Activated T-cell treated with anti-CD3 and anti-CD28 coated beads for 24 hours (primary cell): ENCODE results near the gene ARFGAP2.
"Not testable (repeated sequence)": the region's sequence is repeated elsewhere in the genome, so short reads cannot be mapped to it uniquely, and the experiment has no call there.

Source experiments
- DNase-seq: peaks from one replicate; pipeline ENCODE4 v3.0.0-alpha.2; 2020; ENCODE audit warnings: low read depth

Gene ARFGAP2

DNA sequence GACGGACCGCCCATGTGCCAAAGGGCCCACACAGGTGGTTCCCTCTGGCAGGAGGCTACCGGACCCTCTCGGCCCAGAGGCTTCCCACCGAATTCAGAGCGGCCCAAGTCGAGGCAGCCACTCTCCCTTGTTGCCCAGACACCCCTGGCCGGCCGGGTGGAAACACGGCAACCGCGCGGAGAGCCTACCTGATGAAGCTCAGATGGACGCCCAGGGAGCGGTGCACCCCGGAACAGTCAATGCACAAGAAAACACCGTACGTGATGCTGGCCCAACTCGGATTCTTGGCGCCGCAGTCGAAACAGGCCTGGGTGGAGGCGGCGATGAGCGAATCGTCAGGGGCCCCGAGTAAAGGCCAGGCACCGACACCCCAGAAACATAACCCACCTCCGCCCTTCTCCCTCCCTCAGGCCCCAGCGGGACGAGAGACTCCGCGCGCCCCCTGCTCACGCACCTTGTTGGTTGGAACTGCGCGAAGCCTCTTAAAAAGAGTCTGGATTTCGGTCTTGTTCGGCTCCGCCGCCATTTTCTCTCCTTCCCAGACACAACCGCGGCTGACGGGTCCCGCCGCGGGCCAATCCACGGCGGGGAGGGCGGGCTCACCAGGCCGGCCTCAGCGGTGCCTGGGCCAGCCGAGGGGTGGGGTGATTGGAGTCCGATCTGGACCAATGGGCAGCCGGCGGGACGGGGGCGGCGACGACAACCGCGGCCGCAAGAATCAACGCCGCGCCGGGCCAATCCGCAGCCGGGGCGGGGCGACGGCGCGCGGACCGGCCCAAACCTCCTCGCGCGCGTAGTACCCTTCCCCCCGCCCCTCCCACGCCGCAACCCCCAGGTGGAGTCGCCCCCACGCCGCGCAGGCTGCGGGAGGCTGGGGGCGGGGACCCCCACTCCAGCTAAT, at the start of gene ARFGAP2:
Gene ARFGAP2, minus strand, starts transcription at position 552 of the 901 bp plus-strand sequence. Its CDS starts 26 bp downstream, at position 526.
- DNase-seq, result peak; percentile 95

DNA sequence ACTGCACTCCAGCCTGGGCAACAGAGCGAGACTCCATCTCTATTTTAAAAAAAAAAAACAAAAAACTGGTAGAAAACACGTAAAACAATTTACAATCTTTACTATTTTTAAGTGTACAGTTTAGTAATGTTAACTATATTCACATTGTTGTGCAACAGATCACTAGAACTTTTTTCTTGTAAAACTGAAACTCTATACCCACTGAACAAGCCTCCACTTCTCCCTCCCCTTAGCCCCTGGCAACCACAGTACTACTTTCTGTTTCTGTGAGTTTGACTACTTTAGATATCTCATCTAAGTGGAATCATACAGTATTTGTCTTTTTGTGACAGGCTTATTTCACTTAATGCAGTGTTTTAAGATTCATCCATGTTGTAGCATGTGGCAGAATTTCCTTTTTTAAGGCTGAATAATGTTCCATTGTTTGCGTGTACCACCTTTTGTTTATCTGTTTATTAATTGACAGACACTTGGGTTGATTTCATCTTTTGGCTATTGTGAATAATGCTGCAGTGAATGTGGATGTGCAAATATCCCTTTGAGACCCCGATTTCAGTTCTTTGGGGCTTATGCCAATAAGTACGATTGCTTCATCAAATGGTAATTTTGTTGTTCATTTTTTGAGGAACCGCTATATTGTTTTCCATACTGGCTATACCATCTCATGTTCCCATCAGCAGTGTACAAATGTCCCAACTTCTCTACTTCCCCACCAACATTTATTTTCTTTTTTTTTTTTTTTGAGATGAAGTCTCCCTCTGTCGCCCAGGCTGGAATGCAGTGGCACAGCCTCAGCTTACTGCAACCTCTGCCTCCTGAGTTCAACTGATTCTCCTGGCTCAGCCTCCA, 49.1 kb upstream of the ARFGAP2 start:
- no peak for DNase-seq

DNA sequence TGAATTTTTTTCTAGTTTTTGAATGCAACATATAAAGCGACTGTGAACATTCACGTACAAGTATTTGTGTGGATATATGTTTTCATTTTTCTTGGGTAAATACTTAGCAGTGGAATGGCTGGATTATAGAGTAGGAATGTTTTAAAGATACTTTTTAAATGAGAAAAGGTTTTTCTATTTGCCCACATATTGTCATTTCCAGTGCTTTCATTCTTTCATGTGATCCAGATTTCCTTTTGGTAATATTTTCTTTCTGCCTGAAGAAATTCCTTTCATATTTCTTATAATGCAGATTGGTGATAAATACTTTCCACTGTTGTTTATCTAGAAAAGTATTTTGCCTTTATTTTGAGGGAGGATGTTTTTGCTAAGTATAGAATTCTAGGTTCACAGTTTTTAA, 46.0 kb upstream of the ARFGAP2 start:
- DNase-seq, result no peak

DNA sequence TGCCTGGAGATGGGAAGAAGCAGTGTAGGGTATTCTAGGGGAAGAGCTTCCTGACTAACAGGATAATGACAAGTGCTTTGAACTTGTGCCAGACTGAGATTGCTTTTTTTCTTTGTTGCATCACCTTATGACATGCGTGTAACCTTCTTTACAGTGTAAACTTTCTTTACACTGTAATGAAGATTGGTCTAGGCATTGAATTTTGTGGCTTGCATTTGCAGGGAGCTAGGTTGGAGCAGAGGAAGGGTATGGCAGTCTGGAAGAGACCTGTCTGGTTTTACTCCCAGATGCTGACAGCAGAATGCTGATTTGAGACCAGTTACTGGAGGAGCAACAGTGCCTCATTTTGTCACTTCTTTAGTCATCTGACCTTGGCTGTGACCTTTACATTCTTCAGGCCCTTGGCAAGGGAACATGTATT, 43.7 kb upstream of the ARFGAP2 start:
- no peak for DNase-seq

DNA sequence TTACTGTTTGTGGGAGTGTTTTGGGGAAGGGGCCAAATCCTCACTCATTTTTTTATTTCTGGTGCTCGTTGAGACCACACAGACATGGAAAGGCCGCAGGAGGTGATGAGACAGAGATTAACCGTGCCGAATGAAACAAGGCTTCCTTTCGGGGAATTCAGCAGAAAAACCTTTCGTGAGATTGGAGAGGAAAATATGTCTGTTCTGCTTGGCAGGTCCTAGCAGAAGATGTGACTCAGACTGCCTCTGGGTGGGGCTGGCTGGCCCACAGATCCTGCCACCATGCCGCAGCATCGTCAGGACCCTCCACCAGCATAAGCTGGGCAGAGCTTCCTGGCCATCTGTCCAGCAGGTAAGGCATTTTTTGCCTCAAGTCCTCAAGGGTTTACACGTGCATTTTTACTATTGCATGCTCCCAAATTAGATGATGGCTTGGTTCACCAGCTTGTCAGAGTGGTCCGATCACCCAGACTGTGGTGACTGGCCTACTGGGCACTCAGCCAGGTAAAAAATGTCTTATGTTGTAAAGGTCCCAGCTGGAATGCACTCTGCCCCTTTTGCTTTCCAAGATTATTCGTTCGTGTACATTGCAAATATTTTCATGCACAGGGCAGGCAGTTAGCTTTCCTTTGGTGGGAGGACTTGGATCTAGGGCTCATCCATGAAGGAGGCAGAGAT, 39.6 kb upstream of the ARFGAP2 start:
- DNase-seq, result peak; percentile 72

DNA sequence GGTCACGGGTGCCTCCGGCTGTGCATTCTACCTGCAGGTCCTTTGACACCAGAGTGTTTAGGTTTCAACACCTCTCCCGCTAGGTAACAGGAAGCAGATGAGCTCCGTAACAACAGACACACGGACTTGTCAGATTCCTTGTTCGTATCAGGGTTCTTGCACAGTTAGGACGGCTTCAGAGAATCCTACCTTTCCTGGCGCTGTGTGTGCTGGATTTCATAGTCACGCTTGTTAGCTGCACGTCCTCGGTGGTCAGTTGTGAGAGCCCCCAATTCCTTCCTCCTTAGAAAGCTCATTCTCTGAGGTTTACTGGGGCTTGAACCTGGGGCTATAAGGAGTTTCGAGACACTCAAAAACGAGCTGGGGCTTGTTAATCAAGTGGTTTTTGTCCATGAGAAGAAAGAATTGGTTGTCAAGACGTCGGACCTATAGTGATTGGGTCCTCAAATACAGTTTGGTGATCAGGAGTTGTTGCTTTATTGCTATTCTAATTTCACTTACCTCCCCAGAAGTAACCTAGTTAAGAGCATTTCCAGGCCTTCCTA, 38.8 kb upstream of the ARFGAP2 start:
- DNase-seq, result no peak

DNA sequence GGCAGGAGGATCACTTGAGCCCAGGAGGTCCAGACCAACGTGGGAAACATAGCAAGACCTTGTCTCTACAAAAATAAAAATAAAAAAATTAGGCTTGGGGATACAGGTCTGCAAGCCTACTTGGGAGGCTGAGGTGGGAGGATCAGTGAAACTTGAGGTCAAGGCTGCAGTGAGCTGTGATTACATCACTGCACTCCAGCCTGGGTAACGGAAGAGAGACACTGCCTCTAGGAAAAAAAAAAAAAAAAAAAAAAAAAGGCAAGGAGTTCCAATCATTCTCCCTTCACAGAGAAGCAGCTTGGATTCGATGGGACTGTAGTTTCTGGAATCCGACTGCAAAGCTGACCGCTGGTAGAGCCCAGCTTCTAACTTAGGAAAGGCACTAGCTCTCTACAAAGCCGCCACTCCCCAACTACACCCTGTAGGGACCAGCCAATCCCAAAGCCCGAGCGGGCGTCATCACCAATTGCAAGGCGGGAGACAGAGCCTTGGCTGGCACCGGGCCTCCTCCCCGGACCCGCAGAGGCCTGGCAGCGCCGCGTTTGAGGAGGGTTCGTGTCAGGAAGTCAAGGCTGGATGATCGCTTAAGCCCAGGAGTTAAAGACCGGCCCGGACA, 37.4 kb upstream of the ARFGAP2 start:
- peak; percentile 78 for DNase-seq

DNA sequence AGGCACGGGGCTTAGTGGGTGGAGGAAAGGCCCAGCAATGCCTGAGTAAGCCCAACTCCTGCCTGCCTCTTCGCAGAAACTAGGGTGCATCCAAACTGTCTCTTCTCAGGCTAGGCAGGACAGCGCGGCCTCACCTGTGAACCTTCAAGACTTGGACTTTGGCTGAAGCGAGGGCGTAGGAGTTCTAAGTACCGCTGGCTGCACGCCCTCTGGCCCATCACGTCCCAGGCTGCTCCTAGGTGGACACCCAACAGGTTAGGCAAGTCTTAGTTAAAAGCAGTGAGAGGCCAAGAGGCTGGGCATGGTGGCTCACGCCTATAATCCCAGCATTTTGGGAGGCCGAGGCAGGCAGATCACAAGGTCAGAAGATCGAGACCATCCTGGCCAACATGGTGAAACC, 36.3 kb upstream of the ARFGAP2 start:
- no peak for DNase-seq

DNA sequence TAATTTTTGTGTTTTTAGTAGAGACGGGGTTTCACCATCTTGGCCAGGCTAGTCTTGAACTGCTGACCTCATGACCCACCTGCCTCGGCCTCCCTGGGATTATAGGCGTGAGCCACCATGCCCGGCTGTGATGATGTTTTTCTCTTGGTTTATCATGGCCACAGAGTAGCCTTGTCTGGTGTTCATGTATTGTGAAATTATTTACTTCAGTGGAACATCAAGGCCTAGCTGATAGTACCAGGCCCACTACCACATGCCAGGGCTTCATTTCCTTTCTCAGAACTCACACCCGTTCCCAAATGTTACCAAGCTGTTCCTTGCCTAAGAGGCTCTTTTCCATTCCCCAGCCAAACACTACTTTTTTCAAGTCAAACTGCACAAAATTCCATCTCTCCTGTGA, 31.9 kb upstream of the ARFGAP2 start:
- no peak for DNase-seq

DNA sequence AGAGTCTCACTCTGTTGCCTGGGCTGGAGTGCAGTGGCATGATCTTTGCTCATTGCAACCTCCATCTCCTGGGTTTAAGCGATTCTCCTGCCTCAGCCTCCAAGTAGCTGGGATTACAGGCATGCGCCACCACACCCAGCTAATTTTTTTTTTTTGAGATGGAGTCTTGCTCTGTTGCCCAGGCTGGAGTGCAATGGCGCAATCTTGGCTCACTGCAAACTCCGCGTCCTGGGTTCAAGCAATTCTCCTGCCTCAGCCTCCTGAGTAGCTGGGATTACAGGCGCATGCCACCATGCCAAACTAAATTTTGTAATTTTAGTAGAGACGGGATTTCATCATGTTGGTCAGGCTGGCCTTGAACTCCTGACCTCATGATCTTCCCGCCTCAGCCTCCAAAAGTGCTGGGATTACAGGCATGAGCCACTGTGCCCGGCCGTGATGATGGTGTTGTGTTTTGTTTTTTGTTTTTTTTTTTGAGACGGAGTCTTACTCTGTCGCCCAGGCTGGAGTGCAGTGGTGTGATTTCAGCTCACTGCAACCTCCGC, 31.4 kb upstream of the ARFGAP2 start:
- not testable (repeated sequence) for DNase-seq

DNA sequence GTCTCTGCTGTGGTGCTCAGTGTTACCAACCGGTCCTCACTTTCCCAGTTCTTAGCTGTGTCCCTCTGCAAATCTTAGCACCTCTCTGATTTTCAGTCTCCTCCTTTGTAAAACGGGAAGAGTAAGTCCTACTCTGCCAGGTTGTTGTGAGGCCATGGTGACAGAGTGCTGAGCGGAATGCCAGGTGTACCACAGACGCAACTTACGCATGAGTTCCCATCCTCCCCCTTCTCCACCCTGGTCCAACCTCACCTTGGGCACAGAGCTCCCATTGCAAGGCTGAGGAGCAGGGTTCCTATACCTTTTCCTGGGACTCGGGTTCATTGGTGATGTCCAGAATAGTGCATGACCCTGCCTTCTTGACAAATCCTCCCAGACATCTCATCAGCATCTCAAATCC, 30.8 kb upstream of the ARFGAP2 start:
- DNase-seq, result no peak

DNA sequence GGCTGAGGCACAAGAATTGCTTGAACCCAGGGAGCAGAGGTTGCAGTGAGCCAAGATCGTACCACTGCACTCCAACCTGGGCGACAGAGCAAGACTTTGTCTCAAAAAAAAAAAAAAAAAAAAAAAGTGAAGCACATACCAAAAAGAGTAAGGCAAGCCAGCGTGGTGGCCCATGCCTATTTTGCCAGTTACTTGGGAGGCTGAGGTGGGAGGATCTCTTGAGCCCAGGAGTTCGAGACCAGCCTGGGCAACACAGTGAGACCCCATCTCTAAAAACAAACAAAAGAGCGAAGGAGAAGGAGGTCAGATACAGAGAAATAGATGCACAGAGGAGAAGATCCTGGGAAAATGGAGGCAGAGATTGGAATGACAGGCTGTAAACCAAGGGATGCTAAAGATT, 29.9 kb upstream of the ARFGAP2 start:
- not testable (repeated sequence) for DNase-seq

DNA sequence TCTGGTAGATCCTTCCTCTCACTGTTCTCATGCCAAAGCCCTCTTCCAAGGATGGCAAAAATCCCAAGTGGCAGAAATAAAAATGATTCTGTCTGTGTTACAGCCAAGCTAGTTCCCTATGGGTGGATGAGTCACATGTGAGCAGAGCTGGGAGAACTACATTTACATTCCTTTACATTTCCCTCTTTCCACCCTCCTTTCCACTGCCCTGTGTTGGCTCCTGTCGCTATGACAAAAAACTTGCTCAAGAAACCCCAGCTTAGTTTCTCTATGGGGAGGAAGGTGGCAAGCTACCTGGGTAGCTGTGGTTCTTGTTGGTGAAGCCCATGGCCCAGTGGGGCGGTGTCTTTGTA, 27.9 kb upstream of the ARFGAP2 start:
- no peak for DNase-seq

DNA sequence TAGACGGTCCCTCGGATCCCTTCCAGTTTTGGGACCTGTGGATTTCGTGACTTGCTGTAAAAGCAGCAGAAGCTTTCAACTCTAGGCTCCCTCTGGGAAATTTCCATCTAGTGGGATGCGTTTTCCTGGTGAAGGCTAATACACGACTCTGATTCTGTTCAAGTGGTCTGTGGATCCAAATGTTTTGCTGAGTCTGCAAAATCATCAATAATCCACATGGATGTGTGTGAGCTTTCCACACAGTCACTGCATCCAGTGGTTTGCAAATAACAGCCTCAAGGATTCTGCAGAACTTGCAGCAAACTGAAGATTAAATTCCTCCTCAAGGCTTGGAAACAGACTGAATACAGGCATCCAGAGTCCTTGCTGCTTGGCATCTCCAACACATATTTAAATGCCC, 25.9 kb upstream of the ARFGAP2 start:
- no peak for DNase-seq

DNA sequence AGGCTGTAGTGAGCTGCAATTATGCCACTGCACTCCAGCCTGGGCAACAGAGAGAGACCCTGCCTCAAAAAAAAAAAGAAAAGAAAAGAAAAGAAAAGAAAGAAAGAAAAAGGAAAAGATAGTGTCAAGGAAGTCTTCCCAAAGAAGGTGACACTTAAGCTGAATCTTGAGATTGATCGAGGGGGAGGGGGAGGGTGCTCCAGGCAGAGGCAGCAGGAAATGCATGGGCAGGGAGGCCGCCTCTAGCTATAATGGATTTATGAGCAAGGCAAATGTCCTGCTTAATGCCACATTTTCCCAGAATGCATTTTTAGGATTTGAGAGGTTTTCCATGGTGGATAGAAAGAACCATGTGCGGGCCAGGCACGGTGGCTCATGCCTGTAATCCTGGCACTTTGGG, 24.3 kb upstream of the ARFGAP2 start:
- no peak for DNase-seq

DNA sequence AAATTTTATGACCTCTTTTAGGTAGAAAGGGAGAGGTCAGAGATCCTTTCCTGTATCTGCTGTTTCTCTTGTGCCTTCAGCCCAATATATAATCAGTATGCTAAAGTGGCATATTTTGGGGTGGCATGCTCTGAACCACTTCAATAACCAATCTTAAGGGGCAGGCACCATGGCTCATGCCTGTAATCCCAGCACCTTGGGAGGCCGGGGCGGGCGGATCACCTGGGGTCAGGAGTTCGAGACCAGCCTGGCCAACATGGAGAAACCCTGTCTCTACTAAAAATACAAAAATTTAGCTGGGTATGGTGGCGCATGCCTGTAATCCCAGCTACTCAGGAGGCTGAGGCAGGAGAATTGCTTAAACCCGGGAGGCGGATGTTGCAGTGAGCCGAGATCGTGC, 21.5 kb upstream of the ARFGAP2 start:
- DNase-seq, result not testable (repeated sequence)

DNA sequence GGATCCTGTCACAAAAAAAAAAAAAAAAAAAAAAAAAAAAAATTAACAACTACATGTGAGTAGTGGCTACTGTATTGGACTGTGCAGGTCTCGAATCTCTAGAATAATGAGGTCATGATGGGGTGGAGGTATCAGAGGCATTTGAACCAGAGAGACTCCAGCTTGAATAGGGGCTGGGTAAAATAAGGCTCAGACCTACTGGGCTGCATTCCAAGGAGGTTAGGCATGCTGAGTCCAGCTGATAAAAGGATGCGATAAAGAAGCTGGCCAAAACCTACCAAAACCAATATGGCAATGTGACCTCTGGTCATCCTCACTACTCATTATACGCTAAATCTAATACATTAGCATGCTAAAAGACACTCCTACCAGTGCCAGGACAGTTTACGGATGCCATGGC, 15.4 kb upstream of the ARFGAP2 start:
- DNase-seq, result no peak

DNA sequence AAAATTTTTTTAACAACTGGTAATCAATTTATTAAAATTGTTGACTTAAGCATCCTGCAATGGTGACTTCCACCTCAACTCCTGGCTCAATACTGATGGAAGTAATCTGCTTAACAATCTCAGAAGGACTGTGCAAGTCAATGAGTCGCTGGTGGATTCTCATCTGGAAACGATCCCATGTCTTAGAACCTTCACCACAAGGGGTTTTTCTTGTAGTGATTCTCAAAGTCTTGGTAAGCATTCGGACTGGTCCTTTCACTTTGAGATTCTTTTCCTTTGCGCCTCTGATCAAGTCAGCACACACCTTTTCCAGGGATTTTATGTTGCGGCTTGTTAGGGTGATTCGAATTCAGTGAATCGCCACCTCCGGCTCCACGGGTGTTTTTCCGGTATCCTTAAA, 14.5 kb upstream of the ARFGAP2 start:
- not testable (repeated sequence) for DNase-seq

DNA sequence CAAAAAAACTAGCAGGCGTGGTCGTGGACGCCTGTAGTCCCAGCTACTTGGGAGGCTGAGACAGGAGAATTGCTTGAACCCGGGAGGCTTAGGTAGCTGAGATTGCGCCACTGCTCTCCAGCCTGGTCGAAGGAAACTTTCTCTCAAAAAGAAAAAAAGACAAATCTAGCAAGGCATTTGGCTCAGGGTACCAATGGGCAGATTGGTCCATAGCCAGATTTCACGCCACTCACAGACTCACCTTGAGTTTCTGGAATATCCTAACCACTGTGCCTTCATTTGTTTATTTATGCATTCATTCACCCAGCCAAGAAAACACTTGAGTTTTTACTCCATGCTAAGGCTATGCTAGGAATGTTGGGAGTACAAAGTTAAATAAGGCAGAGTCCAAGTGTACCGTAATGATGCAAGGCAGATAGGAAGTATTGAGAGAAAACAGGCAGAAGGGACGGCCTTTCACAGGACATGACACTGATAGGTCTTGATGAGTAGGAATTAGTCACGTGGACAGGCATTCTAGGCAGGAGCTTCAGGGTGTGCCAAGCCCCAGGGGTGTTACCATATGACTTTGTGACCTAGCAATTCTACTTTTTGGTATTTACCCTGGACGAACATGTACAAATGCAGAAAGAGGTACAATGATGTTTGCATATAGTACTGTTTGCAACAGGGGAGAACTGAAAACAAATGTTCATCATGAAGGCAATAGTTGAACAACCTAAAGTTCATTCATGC, 12.6 kb upstream of the ARFGAP2 start:
- no peak for DNase-seq

DNA sequence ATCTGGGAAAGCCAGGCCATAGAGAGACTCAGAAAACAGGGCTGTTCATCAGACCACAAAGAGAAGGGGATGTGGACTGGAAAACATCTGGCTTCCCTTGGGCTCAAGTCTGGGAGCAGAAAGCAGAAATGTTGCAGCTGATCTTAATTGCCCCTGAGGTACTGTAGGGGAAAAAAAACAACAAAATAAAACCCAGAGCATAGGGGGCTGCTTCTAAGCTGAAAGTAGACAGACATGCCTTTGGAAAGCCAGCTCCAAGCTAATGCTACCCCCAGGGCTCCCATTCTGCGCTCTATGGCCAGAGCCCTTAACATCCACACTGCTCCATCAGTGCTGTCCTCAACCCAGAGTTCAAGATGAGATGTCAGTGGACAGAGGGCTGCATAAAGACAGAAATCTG, 11.6 kb upstream of the ARFGAP2 start:
- no peak for DNase-seq

DNA sequence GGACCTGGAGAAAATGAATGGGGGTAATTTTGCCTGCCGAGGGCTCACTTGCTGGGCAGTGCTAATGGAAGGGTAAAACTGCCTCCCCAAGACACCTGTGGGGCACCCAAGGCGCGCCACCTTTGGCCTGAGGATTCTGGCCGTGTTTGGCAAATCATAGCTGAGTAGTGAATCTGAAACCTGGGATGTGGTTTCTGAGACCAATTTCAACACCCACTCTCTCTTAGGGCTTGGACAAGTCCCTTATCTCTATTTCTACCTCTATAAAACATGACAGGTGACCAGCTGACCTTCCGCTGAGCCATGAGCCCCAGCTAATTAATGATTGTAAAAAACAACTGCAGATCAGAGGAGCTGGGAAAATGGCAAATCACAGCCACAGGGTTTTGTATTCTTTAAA, 11.0 kb upstream of the ARFGAP2 start:
- DNase-seq, result no peak
